SK-N-DZ (cell line): Measurements from ENCODE around the gene UBE2O. TPM values are rescaled to one million over a fixed set of nuclear protein-coding genes. Genes with fewer than 3 reads are reported as not detected.

ENCODE experiments used
- DNase-seq: peaks from one replicate; pipeline ENCODE4 v3.0.0-alpha.2; 2015; ENCODE audit warnings: low spot score
- polyA plus RNA-seq, 2 experiments: library from polyadenylated mRNA; depleted of rRNA; stranded (reverse); fragments of >200 nt; gene quantifications; 2 replicates each; pipeline ENCODE4 v1.2.3, GENCODE V29; 2014

Gene UBE2O
- 24.6 and 32.0 TPM in 2 replicates for polyA plus RNA-seq (2014; cell fraction: cytosol; rRNA removed)
- polyA plus RNA-seq (2014; cell fraction: nucleus; rRNA removed) = 41.7 and 53.0 TPM in 2 replicates

- DNase-seq = peak; percentile 91
Measured at GRCh38 chr17:76452660-76453430, at the start of gene UBE2O. TSS of gene UBE2O (minus strand) at chr17:76453152. CDS start at chr17:76453141, 11 bp downstream.

- no peak for DNase-seq
Measured at GRCh38 chr17:76501827-76502307, 48.9 kb upstream of the UBE2O start.

- DNase-seq = peak; percentile 44
Measured at GRCh38 chr17:76501018-76501826, 48.3 kb upstream of the UBE2O start, which contains the start of gene RHBDF2. TSS of gene RHBDF2 (minus strand) at chr17:76501423. CDS start at chr17:76481524, 19,899 bp downstream.

GRCh38 chr17:76500747-76501017, 47.7 kb upstream of the UBE2O start:
- DNase-seq = no peak

GRCh38 chr17:76500074-76500746, 47.3 kb upstream of the UBE2O start:
- DNase-seq = no peak

GRCh38 chr17:76499267-76499667, 46.3 kb upstream of the UBE2O start:
- no peak for DNase-seq

GRCh38 chr17:76498876-76499251, 45.9 kb upstream of the UBE2O start:
- no peak for DNase-seq

- peak; percentile 82 for DNase-seq
Measured at GRCh38 chr17:76497979-76498875, 45.3 kb upstream of the UBE2O start.

- DNase-seq = no peak
Measured at GRCh38 chr17:76497699-76497978, 44.7 kb upstream of the UBE2O start.

- DNase-seq = no peak
Measured at GRCh38 chr17:76496464-76496863, 43.5 kb upstream of the UBE2O start.

- DNase-seq = no peak
Measured at GRCh38 chr17:76495663-76496400, 42.9 kb upstream of the UBE2O start.

GRCh38 chr17:76493505-76494167, 40.7 kb upstream of the UBE2O start:
- DNase-seq = no peak

- no peak for DNase-seq
Measured at GRCh38 chr17:76492989-76493501, 40.1 kb upstream of the UBE2O start.

- DNase-seq = no peak
Measured at GRCh38 chr17:76492123-76492988, 39.4 kb upstream of the UBE2O start.

- no peak for DNase-seq
Measured at GRCh38 chr17:76491271-76492122, 38.5 kb upstream of the UBE2O start.

GRCh38 chr17:76490112-76490710, 37.3 kb upstream of the UBE2O start:
- no peak for DNase-seq

GRCh38 chr17:76487451-76488192, 34.7 kb upstream of the UBE2O start:
- no peak for DNase-seq
